ENCODE measurements around the gene EIF5.

Gene EIF5

DNA sequence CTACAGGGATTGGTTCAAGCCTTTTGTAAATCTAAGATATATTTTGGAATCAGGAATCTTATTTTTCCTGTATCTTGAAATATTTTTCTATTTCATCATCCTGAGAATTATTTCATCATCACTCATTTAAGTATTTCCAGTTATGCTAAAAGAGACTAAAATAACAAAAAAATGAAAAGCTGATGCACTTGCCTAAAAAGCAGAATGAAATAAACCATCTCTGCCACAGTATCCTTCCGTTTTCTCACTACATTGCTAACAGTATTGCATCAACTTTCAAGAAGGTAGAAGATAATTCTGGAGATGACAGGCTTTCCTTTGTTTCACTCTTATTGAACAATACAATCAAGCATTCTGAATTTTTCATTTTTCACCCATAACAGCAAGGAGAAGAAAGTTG is 31.1 kb upstream of the EIF5 start:
- in situ Hi-C loops (cut with MboI; ENCODE audit: low pct_unique_long_range_greater_than_20kb, low sequenced_read_pairs) = no loop called here
- no peak for DNase-seq

DNA sequence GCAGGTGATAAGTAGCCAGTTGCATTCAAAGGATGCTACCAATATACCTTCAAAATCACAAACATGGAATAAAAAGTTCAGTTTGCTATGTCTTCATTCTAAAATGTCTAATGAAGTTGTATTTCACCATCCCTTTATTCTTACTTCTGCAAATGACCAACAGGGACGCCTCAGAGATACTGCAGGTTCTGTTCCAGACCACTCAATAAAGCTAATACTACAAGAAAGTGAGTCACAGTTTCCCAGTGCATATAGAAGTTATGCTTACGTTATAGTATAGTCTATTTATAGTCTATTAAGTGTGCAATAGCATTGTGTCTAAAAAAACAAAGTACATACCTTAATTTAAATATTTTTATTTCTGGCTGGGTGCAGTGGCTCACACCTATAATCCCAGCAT is 29.3 kb upstream of the EIF5 start:
- in situ Hi-C loops (cut with MboI; ENCODE audit: low pct_unique_long_range_greater_than_20kb, low sequenced_read_pairs) = no loop called here
- no peak for DNase-seq

DNA sequence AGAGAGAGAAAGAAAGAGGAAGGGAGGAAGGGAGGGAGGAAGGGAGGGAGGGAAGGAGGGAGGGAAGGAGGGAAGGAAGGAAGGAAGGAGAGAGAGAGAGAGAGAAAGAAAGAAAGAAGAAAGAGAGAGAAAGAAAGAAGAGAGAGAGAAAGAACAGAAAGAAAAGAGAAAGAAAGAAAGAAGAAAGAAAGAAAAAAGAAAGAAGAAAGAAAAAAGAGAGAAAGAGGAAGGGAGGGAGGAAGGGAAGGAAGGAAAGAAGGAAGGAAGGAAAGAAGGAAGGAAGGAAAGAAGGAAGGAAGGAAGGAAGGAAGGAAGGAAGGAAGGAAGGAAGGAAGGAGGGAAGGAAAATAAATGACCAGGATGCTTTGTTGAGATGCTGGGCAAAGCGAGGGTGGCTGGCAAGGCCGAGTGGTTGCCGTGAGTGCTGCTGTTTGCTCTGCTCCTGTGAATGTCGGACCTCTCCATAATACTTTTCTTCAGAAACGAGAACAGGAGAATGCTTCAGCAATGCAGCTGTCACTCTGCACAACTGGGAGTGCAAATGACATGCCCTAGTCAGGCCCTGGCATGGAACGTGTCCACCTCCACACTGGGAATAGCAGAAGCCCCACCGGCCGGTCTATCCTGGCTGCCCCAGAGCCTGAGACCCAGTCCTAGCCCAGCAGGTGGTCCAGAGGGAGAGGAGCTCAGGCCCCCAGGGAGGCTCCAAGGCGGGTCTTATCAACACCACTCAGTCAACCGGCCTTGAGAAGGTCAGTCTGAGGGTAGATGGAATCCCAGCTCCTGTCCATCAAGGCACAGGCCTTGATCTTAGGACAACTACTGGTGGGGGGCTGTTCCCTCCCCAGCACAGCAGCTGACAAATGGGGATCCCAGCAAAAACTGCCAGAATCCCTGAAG is 25.1 kb upstream of the EIF5 start:
- no peak for DNase-seq
- in situ Hi-C loops (cut with MboI; ENCODE audit: low pct_unique_long_range_greater_than_20kb, low sequenced_read_pairs) = no loop called here

DNA sequence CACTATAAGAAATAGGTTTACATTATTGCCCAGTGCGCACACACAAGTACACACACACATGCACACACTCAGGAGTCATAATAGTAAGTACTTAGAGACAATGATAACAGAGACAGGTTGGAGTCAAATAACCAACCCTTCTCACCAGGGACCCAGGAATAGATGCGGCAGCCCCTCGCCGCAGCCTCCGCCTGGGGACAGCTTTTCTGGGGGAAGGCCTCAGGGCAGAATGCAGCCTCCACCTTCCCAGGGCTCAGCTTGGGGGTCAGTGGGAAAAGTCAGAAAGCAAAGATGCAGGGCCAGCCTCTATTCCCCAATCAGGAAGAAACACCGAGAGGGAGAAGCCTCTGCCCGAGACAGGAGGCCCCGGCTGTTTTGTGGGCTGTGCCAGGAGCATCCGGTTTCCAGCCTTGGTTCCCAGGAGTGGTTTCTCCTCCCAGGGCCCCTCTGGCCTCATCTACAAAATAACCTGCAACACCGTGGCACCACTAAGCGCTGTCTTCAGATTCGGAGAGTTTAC is 23.4 kb upstream of the EIF5 start:
- in situ Hi-C loops (cut with MboI; ENCODE audit: low pct_unique_long_range_greater_than_20kb, low sequenced_read_pairs) = no loop called here
- DNase-seq = no peak

DNA sequence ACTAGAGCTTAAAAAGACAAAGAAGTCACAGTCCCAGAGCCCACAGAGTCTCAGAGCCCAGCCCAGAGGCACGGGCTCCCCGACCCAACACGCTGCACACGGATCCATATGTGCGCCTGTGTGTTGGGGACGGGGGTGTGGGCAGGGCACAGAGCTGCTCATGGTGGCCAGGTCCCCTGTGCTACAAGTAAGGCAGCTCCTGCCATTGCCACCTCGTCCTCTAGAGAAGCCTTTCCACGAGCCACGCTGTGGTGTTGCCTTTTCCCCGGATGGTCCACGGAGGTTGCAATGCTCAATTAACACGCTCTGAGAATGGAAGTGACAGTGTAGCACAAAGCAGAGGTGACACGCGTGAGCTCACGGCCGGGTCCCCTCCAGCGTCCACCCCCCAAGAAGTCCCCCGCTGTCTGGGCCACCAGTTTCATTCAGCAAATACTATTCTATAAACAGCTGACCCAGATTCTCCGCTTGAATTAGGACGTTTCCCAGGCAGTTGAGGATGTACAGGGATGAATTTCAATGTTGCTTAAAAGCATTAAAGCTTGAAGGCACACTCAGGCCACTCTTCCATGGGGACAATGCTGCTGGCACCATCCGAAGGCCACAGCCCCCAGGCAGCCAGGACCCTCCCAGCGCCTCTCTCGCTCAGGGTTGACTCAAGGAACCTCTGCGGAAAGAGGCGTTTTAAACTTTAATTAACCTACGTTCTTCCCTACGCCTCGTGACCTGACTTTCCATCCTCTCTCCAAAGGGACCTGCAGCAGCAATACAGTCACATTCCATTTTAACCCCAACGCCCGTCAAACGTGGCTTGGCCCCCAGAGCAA is 22.7 kb upstream of the EIF5 start:
- in situ Hi-C loops (cut with MboI; ENCODE audit: low pct_unique_long_range_greater_than_20kb, low sequenced_read_pairs) = no loop called here
- no peak for DNase-seq

DNA sequence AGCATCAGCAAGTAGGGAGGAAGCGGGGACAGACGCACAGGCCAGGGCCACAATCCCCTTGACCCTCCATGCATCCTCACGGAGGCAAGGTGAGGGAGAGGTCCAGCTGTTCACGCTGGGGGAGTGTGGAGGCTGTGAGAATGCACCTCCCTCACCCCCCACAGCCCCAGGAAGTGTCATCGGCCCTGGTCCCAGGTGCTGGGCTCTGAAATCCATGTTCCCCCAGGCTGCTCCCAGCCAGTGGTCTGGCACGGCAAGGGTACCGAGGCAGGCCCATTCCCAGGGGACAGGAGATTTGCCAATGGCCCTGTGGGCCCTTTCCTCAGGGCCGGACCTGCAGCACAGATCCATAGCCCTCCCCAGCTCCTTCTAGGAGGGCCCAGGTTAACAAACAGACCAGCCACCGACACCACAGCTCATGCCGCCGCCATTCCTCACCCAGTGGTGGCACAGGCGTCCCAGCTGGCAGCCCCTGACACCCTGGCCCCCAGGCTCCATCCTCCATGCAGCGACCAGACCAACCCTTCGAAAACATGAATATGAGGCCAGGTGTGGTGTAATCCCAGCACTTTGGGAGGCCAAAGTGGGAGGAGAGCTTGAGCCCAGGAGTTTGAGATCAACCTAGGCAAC is 21.9 kb upstream of the EIF5 start:
- in situ Hi-C loops (cut with MboI; ENCODE audit: low pct_unique_long_range_greater_than_20kb, low sequenced_read_pairs) = no loop called here
- no peak for DNase-seq

DNA sequence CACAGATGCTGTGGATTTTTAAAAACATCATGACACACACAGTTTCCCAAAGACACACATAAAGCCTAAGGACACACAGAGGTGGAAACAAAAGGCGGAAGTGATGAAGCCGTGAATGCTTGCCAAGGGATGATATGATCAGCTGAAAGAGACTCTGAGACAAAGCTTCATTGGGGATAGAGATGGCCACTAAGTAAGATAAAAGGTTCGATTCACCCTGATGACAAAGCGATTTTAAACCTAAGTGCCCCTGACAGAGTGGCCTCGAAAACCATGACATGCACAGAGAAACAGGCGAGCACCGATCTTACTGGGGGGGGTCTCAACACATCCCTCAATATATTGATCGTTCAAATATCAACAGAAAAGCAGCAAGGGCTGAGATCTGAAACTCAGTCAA is 20.3 kb upstream of the EIF5 start:
- in situ Hi-C loops (cut with MboI; ENCODE audit: low pct_unique_long_range_greater_than_20kb, low sequenced_read_pairs) = no loop called here

DNA sequence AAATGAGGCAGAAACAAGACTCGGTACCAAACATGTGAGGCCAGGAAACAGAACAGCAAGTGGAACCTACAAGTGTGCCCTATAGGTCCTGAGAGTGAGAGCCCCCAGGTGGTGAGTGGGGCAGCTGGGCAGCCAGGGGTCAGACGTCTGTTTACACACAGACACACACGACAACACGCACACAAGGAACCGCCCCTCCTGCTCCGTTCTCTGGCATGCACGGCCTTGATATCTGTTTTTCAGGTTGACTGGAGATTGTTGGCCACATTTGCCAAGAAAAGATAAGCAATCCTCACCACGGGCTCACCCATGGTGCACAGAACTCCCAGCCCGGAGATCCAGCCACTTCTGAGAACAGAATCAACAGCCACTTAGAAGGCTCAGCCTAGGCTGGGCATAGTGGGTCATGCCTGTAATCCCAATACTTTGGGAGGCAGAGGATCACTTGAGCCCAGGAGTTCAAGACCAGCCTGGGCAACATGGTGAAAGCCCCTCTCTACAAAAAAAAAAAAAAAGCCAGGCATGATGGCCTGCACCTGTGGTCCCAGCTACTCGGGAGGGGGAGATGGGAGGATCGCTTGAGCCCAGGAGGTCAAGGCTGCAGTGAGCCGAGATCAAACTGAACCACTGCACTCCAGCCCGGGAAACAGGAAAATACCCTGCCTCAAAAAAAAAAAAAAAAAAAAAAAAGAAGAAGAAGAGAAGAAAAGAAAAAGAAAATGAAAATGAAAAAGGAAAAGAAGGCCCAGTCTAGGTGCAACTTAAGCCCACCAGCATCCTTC is 19.4 kb upstream of the EIF5 start:
- in situ Hi-C loops (cut with MboI; ENCODE audit: low pct_unique_long_range_greater_than_20kb, low sequenced_read_pairs) = no loop called here
- DNase-seq = peak; percentile 22

More for the DNA sequence above, 20.3 kb upstream of the EIF5 start:
- DNase-seq = no peak

DNA sequence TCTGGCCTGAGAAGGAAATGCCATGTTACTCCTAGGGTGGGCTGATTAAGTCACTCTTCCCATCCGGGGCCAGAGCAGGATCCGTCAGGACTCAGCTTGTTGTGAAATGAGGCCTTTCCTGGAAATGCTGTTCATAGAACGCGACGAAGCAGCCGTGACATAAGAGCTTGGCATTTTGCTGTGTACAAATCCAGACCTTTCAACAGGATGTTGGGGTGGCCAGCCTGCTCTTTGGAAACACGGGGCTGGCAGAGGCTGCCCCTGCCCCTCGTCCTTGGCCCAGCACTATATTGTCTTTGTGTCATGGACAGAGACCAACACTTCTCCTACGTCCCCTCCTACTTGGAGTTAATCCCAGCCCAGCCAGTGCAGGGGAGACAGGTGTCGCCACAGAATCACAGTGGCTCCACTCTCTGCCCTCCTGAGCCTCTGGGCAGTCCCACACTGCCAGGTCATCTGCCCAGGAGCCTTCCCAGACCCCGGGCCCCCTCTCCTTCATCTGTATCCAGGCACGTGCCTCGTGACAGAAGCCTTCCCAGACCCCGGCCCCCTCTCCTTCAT is 18.6 kb upstream of the EIF5 start:
- DNase-seq = peak; percentile 40
- in situ Hi-C loops (cut with MboI; ENCODE audit: low pct_unique_long_range_greater_than_20kb, low sequenced_read_pairs) = no loop called here

DNA sequence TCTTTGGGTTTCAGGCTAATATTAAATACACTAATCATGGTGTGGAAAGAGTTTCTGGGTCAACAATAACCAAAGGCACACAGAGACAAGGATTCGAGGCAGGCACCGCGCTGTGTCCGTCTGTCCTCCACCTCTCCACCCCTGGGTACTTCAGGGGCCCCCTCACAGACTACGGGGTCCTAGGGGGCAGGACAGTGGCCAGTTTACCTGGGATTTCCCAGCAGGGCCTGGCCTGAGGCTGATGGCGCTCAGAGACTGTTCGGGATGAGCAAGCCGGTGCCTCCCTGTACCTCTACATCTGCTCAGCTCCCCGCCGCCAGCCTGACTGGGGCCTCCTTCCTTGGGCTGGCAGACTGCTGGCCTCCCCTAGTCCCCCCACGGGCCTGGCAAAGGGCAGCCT is 18.1 kb upstream of the EIF5 start:
- no peak for DNase-seq
- in situ Hi-C loops (cut with MboI; ENCODE audit: low pct_unique_long_range_greater_than_20kb, low sequenced_read_pairs) = no loop called here

DNA sequence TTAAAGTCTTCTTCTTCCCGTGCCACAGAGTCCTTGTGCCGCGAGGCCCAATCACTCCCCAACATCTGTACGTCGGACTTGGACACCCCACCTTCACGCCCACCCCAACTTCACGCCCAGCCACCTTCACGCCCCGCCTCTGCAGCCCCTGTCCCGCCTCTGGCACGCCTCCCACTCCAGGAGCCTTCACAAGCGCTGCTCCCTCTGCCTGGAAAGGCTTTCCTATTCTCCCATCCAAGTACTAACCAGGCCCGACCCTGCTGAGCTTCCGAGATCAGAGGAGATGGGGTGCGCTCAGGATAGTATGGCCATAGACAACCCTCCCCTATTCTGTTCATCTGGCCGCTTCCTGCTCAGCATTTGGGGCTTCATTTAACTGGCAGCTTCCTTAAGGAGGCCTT is 17.3 kb upstream of the EIF5 start:
- no peak for DNase-seq
- in situ Hi-C loops (cut with MboI; ENCODE audit: low pct_unique_long_range_greater_than_20kb, low sequenced_read_pairs) = no loop called here

DNA sequence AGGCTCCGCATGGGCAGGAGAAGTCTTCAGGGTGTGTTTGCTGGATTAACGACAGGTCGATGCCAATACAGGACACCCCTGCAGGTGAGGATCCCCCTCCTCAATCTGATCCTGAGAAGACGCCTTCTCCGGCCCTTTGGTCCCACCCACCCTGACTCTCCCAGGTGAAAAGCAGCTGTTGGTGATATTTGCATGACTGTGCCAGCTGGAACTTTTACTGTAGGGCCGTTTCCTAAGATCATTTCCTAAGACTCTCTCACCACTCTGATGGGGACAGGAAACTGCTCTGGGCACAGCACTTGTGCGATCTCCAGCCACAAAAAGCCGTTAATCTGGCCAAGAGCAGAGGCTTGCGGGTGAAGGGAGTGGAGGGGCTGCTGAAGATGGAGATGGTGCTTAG is 16.8 kb upstream of the EIF5 start:
- in situ Hi-C loops (cut with MboI; ENCODE audit: low pct_unique_long_range_greater_than_20kb, low sequenced_read_pairs) = no loop called here
- peak; percentile 75 for DNase-seq

DNA sequence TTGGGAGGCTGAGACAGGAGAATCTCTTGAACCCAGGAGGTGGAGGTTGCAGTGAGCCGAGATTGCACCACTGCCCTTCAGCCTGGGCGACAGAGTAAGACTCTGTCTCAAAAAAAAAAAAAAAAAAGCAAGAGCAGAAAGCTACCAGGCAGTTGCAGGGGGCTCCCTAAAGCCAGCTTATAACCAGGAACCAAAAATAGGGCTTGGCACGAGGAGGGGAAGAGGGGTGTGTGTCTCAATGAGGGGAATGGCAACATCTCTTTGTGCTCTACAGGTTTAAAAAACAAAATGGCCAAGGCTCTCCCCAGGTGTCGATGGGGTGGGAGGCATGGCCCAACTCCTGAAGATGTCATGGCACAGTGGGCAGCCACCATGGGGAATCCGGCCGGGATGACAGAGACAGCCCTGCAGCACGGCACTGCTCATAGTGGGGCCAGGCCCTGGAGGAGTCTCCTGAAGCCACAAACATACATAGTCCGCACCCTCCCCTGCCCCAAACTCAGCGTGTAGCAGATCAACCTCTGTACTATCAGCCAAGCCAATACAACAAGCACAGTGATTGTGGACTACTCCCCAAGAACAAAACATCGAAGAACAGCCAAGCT is 16.0 kb upstream of the EIF5 start:
- DNase-seq = no peak
- in situ Hi-C loops (cut with MboI; ENCODE audit: low pct_unique_long_range_greater_than_20kb, low sequenced_read_pairs) = no loop called here

DNA sequence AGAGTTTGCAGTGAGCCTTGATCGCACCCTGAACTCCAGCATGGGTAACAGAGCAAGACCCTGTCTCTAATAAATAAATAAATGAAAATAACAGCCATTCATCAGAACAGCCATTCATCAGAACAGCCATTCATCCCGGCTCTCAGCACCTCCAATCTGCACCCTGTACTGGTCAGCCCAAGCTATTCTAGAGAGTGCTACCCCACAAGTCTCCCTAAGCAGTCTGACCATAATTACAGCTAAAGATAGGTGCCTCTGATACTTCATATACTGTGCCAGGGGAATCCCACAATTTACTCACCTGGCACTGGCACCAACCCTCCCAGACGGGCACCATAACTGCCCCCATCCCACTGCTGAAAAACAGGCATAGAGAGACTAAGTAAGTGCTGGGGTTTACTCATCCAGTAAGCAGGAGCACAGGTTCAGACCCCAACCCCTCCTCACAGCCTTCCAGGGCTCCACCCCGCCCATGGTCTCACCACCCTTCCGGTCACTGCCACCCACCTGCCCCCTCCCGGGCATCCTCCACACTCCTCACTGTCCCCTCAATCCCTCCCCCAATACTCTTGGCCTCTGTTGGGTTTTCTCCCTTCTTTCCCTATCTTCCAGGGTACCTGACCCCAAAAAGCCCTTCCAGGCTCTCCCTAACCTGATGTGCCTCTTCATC is 15.2 kb upstream of the EIF5 start:
- DNase-seq = no peak
- in situ Hi-C loops (cut with MboI; ENCODE audit: low pct_unique_long_range_greater_than_20kb, low sequenced_read_pairs) = no loop called here

DNA sequence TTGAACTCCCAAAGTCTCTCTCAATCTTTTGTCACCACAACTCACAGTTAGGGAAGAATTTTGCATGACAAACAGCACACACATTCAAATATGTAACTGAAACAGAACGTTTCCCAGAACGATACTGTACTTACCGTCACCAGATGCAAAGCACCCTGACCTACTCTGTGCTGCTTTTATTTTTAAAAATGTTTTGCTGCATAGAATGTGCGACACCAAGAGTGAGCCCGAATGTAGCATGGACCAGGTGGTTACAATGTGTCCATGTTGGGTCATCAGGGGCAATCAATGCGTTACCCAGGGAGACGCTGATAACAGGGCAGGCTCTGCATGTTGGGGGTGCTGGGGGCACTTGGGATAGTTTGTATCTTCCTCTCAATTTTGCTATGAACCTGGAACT is 14.6 kb upstream of the EIF5 start:
- in situ Hi-C loops (cut with MboI; ENCODE audit: low pct_unique_long_range_greater_than_20kb, low sequenced_read_pairs) = no loop called here
- DNase-seq = no peak

DNA sequence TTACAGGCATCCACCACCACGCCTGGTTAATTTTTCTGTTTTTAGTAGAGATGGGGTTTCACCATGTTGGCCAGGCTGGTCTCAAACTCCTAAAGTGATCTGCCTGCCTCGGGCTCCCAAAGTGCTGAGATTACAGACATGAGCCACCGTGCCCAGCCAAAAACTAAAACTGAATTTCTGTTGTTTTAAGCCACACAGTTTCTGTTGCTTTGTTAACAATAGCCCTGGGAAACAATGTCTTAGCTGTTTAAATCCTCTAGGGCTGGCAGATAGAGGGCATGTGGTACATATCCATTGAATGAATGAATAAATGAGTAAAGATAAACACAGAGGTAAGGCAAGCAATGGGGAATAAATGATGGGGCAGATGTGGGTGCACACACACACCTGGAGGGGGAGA is 8.0 kb upstream of the EIF5 start:
- in situ Hi-C loops (cut with MboI; ENCODE audit: low pct_unique_long_range_greater_than_20kb, low sequenced_read_pairs) = no loop called here
- no peak for DNase-seq

DNA sequence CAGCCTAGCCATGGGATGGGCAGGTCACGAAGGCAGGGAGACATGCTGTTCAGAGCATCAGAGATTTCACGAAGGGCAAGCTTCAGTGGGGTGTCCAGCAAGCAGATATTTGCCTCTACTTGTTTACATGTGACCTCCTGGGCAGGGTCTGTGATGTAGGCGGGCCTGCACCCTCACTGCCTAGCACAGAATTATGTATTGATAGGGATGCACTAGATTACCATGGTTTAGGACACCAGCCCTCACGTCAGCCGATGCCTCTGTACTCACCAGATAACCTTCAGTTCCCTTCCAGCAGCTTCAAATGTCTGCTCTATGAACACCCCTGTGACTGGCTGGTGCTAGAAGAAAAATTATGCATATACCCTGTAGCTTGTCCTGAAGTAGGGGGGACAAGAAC is 5.1 kb upstream of the EIF5 start:
- no peak for DNase-seq
- in situ Hi-C loops (cut with MboI; ENCODE audit: low pct_unique_long_range_greater_than_20kb, low sequenced_read_pairs) = no loop called here
